Posterior cingulate gyrus (tissue), 11 donors: Measurements from ENCODE around the gene EVPL.
"Not testable (repeated sequence)": the region's sequence is repeated elsewhere in the genome, so short reads cannot be mapped to it uniquely, and the experiment has no call there.

ENCODE experiments used
- DNase-seq, 10 donors: peaks; one replicate each; pipeline versions ENCODE4 v3.0.0 to v3.0.0-alpha.2; 2020 to 2021; ENCODE audit warnings: mixed read lengths in 3 of 10
- intact Hi-C: fragments of 100-400 bp; cut with DNase I; formaldehyde crosslinking; loops from one replicate; pipeline ENCODE4 v1.15.1; 2023

Gene EVPL

DNA sequence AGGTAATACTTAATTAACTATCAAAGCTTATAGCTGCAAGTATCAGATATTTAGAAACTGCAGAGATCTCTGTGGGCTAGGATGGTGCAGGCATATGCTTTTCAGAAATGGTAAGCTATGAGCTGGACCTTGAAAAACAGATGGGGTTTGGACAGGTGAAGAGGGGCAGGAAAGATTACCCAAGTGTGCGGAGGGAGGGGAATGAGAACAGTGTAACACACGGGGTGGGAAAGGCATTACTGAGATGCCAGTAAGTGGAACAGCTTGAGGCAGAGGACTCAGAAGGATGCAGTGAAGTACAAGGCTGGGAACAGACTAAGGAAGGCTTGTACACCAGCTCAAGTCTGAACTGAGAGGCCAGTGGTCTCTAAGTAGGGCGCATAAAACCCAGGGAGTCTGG, 22.1 kb upstream of the EVPL start:
- intact Hi-C loops = no loop called here
- DNase-seq = no peak

- intact Hi-C loops = no loop called here
- DNase-seq = no peak
Measured at GRCh38 chr17:76048711-76049110, 21.6 kb upstream of the EVPL start.

GRCh38 chr17:76048025-76048605, 21.0 kb upstream of the EVPL start:
- no peak for DNase-seq
- intact Hi-C loops = no loop called here

DNA sequence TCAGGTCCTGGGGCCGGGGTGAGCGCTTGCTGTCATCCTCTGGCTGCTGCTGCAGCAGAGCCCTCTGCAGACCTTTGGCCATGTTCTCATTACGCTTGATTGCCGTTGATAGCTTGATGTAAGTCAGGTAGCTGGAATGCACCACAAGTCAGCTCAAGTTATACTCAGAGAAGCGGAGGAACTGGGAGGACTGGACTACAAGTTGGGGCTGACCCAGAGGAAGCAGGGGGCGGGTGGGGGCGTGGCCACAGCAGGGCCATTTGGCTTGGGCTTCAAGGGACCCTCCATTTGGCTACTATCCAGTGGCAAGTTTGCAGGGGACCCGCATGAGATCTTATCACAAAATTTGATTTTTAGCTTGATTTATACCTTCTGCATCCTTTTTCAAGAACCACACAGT, 19.0 kb upstream of the EVPL start:
- intact Hi-C loops = no loop called here
- no peak for DNase-seq

DNA sequence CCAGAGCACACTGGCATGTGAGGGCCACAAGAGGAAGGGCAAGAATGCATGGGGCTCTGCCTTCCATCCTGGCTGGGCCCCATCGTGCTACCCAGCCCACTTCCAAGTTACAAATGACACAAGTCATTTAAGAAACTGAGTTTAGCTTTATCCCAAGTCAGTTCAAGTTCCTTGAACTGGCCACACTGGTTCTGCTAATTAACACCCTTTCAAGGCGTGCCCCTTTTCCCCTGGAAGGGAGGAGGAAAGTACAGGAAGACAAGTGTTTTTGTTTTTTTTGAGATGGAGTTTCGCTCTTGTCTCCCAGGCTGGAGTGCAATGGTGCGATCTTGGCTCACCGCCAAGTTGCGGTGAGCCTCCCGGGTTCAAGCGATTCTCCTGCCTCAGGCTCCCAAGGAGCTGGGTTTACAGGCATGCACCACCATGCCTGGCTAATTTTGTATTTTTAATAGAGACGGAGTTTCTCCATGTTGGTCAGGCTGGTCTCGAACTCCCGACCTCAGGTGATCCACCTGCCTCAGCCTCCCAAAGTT, 17.4 kb upstream of the EVPL start:
- peak in 1 of 10 donors; percentile 68 for DNase-seq
- intact Hi-C loops = not testable (repeated sequence)

DNA sequence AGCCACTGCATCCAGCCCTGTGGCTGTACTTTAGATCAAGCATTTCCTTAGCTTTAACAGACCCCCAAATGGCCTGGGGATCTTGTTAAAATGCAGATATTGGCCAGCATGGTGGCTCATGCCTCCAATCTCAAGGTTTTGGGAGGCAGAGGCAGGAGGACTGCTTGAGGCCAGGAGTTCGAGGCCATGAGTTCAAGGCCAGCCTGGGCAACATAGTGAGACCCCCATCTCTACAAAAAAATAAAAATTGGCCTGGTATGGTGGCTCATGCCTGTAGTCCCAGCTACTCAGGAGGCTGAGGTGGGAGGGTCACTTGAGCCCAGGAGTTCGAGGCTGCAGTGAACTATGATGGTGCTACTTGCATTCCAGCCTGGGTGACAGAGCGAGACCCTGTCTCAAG, 15.8 kb upstream of the EVPL start:
- DNase-seq, intact Hi-C loops: not testable (repeated sequence)

DNA sequence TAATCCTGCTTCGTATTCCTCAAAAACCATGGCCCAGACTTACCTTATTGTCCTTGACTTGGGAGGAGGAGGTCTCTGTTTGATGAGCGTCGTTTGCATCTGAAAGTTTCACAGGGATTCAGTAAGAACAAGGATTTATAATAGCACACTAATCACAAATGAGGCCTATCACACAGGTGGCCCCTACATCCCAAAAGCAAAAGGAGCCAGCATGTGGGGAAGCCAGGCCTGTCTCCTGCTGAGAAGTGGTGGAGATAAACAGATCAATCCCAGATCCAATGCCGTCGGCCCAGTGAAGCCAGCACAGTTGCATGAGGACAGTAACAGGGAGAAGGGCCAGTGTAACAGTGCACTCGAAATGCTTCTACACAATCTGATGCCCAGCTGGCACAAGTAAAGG, 13.3 kb upstream of the EVPL start:
- intact Hi-C loops = no loop called here
- peak in 1 of 10 donors; percentile 14 for DNase-seq

DNA sequence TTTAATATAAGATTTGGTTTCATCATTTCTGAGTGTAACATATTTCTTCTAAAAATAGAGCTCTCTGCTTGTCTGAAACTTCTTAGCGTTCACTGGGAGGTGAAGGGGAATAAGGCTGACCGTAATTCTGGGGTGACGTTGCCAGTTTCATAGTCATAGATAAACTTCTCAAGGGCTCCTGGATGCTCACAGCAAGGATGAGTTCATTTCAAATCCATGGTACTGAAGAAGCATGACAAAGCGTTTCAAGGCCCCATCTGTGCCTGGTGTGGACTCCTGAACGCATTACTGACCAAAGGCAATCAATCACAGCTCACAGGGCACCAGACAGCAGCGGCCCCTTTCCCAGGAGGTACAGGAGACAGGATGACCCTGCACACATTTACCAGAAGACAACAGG, 12.0 kb upstream of the EVPL start:
- DNase-seq = no peak
- intact Hi-C loops = no loop called here

- DNase-seq = no peak
- intact Hi-C loops = no loop called here
Measured at GRCh38 chr17:76038050-76038449, 10.9 kb upstream of the EVPL start.

DNA sequence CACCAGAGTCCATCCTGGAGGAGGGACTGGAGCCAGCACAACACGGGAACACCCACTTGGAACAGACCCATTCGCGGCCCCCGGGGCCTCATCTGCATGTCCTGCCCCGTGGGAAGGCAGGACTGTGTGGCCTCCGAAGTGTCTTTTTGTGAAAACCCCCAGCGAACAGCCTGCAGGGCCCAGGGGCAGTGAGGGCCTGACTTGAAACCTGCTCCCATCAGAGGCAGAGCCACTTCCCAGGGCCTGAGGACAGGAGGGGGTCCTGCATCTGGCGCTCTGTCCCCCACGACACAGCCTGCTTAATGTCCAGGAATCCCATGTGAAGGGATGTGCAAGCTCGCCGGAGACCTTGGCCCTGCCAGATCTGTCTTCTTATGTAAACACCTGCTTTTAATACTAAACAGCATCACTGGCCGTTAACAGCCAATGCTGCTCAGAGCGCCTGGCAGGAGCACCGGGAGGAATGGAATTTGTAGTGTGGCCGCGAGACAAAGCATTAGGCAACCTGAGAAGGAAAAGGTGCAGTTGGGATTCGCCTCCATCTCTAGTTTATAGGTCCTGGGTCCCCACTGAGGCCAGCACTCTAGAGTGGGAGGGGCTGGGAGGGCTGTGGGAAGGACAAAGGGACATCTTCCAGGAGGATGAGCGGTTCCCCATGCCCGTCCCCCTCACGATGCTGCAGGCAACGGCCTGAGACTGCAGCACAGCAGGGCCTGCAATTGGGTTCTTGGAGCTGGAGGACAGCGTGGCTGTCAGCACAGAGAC, 9.6 kb upstream of the EVPL start:
- DNase-seq = peak in 2 of 10 donors; percentile 59 to 77
- intact Hi-C loops = no loop called here

DNA sequence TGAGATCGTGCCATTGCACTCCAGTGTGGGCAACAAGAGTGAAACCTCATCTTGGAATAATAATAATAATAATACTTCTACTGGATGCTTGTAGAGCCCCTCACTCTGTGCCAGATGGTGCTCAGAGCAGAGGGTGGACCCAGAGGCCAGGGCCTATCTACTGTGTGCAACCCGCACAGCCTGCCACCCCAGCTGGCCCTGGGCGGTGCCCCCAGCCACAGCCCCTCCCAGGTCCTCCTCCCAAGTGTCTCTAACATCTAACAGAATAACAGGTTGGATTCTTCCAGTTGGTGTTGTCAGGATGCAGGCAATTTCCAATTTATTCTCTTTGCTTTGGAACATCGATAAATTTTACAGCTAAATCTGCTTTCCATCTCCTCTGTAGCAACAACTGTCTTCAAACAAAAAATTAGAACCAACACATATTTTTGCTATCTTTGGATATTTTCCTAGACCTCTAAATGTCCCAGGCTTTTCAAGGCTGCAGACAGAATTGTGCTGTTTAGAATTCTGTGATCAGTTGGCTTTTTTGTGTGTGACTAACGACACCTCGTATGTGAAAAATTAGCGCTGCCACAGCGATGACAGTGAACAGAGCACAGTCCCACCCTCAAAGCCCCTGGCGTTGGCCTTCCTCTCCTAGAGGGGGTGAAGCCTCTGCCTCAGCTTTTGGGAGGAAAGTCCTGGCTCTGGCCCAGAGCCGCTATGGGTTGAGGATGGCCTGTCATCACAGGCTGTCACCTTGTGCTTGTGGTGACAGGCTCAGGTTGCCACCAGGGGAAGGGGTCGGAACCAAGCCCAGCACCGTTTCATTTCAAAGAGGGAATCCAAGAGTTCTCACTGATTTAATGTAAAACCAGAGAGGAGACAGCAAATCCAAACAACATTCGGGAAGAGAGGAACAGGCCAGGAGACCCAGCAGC, 7.6 kb upstream of the EVPL start:
- intact Hi-C loops = no loop called here
- peak in 1 of 10 donors; percentile 31 for DNase-seq

GRCh38 chr17:76033139-76033538, 6.0 kb upstream of the EVPL start:
- DNase-seq = peak in 2 of 10 donors; percentile 27 to 53
- intact Hi-C loops = no loop called here

GRCh38 chr17:76032780-76033108, 5.6 kb upstream of the EVPL start:
- intact Hi-C loops = no loop called here

DNA sequence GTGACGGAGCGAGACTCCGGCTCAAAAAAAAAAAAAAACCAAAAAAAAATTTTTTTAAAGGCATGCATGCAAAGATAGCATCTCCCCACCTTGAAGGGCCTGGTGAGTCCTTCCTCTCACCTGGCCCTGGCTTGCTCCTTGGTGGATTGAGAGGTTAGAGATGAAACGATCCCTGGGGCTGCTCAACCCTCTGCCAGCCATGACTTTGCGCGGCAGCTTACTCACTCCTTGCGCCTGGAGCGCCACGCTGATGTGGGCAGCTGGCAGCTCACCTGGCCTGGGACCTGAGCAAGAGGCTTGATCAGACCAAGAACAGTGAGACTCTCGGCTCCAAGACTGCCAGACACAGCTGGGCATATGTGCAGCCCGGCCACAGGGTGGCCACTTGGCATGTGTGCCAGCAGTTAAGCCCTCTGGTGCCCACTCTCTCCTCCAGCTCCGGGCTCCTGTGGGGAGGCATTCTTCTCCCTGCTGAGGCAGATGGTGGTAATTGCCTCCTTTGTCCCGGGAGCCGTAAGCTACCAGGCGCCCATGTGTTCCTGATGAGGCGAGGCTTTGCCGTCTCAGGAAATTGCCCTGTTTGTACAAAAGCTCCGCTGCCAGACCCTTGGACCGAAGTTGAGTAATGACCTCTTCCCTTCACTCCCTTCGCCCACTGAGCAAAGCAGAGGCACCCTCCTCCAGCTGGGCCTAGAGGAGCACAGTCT, 5.1 kb upstream of the EVPL start:
- peak in 2 of 10 donors; percentile 64 to 85 for DNase-seq
- intact Hi-C loops = no loop called here

More at GRCh38 chr17:76032780-76033108, 5.6 kb upstream of the EVPL start:
- DNase-seq = no peak

- peak in 1 of 10 donors; percentile 52 for DNase-seq
- intact Hi-C loops = no loop called here
Measured at GRCh38 chr17:76026714-76027158, 370 bp downstream of the EVPL start.

- peak in 1 of 10 donors; percentile 37 for DNase-seq
- intact Hi-C loops = no loop called here
Measured at GRCh38 chr17:76025294-76025693, 1.8 kb downstream of the EVPL start.

DNA sequence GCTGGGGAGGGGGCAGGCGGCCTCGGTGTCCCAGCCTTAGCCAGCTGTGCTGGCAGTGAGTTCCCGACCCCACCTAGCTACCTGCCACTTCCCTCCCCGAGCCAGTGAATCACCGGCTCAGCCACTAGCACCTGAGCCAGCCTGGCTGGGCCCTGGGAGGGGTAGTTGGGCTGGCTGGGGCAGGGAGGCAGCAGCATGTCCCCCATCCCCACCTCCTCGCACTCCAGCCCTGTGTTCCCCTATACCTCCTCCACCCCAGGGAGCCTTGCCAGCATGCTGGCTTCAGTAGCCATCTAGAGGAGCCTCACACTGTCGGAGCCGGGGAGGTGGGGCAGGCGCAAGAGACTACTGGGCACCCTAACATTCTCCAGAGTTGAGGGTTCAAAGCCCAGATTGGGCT, 2.8 kb downstream of the EVPL start:
- intact Hi-C loops = no loop called here
- no peak for DNase-seq

DNA sequence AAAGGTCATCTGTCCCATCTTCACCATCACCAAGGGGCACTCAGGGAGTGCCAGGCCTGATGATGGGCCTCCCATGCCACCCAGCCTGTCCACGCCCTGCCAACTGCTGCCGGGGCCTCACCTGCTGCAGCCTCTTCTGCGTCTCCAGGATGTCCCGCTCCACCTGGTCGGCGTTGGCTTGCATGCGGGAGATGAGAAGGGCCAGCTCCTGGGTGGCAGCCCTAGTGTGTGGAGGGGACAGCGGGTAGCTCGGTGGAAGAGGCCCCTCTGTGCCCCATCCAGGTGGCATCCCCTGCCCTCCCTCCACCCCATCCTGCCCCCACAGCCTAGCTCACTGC, 3.2 kb downstream of the EVPL start:
- intact Hi-C loops = no loop called here
- no peak for DNase-seq

- intact Hi-C loops = no loop called here
- DNase-seq = peak in 1 of 10 donors; percentile 80
Measured at GRCh38 chr17:76022973-76023899, 3.9 kb downstream of the EVPL start.
